ENCODE results near the gene SP110. TPM values are rescaled to one million over a fixed set of nuclear protein-coding genes. Genes with fewer than 3 reads are reported as not detected.

SP110 gene
- total RNA-seq, 1 donor from 2014 or later = 68.1 TPM

DNA sequence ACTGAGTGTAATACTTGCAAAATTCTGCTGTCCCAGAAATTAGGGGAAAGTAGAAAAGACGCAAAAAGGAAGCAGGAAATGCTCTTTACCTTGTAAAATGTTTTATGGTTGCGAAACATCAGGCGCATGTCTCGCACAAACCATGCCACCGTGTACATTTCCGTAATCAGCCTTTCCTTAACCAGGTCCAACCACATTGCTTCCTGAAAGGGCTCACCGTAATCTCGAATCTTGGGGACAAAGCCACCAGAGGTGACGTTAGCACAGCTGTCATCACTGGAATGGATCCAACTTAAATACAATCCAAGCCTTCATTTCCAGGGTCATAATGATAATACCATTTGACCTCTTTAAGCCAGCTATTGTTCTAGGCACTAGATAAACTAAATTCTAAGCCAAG lies 49.3 kb downstream of the SP110 start:
- peak; percentile 60 to 68 for ATAC-seq
- peaks cover 64% of the 10 kb centered on the region for H3K36me3 ChIP-seq

DNA sequence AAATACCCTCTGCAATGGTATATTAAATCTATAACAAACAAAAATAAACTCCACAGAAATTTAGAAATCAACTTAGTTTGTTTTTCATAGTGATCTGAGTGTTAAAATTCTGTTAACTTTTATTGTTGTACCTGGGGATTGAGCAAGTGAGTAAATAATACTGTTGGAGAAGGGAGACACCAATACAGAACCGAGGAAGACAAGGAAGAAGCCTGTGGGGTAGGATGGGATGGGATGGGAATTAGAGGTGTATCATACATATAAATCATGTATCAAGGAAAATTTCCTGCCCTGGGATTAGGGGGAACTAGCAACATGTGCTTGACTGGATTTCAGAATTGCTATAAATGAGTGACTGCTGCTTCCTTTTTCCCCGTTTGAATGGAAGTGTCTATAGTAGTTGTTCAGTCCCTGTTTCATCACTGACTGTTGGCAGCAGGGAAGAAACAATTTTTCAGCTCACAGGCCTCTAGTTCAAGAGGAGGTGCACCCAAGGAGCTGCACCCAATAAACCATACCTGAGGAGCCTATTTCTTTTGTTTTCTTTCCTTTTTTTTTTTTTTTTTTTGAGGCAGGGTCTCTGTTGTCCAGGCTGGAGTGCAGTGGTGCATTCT lies 53.1 kb downstream of the SP110 start:
- Histone ChIP-seq H3K27me3 (ENCODE audit: low read depth) (no peaks in the 10 kb centered on the region), H3K27ac (no peak overlapping the region), H3K9me3 (no peaks in the 10 kb centered on the region), H3K4me1 (peaks cover 10% of the 10 kb centered on the region), H3K36me3 (peaks cover 28% of the 10 kb centered on the region), H3K4me3 (no peak overlapping the region)
- no peak for ATAC-seq
- intact Hi-C loops (cut with DNase I) = no loop called here
- no peak for DNase-seq
- TF ChIP-seq, protein P1, sequence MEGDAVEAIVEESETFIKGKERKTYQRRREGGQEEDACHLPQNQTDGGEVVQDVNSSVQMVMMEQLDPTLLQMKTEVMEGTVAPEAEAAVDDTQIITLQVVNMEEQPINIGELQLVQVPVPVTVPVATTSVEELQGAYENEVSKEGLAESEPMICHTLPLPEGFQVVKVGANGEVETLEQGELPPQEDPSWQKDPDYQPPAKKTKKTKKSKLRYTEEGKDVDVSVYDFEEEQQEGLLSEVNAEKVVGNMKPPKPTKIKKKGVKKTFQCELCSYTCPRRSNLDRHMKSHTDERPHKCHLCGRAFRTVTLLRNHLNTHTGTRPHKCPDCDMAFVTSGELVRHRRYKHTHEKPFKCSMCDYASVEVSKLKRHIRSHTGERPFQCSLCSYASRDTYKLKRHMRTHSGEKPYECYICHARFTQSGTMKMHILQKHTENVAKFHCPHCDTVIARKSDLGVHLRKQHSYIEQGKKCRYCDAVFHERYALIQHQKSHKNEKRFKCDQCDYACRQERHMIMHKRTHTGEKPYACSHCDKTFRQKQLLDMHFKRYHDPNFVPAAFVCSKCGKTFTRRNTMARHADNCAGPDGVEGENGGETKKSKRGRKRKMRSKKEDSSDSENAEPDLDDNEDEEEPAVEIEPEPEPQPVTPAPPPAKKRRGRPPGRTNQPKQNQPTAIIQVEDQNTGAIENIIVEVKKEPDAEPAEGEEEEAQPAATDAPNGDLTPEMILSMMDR (IDR thresholded peaks at IDR 0.05) = no peak

More for the DNA sequence above, 49.3 kb downstream of the SP110 start:
- no peak overlapping the region for H3K27ac ChIP-seq
- intact Hi-C loops (cut with DNase I) = no loop called here
- H3K4me1 ChIP-seq = peaks cover 10% of the 10 kb centered on the region
- no peak for DNase-seq
- no peak overlapping the region for H3K4me3 ChIP-seq
- no peaks in the 10 kb centered on the region for H3K9me3 ChIP-seq
- TF ChIP-seq, protein P1 (IDR thresholded peaks at IDR 0.05) = no peak
- H3K27me3 ChIP-seq (ENCODE audit: low read depth) = no peaks in the 10 kb centered on the region

DNA sequence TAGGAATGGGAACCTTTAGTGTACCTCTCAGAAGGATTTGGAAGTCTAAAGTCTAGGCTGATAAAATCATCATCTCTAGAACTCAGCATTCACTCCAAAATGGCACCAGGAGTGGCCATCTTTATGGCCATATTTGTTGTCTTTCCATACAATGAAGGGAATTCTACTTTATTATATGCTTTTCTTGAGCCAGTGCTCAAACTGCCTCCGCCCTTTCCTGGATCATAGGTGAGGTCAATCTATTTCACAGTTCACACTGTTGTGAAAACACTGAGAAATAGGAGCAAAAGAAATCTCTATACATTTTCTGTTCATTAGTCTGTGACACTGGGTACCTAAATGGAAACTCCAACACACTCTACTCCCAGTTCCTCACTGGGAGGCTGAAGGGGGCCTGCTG lies 55.6 kb downstream of the SP110 start:
- intact Hi-C loops (cut with DNase I) = no loop called here
- ATAC-seq (no peak), DNase-seq (no peak)
- TF ChIP-seq, protein P1 (IDR thresholded peaks at IDR 0.05) = no peak
- H3K27ac ChIP-seq = no peak overlapping the region
- H3K4me3 ChIP-seq = no peak overlapping the region
- H3K4me1 ChIP-seq = no peaks in the 10 kb centered on the region
- no peaks in the 10 kb centered on the region for H3K9me3 ChIP-seq
- H3K27me3 ChIP-seq (ENCODE audit: low read depth) = no peaks in the 10 kb centered on the region
- H3K36me3 ChIP-seq = peaks cover 13% of the 10 kb centered on the region

DNA sequence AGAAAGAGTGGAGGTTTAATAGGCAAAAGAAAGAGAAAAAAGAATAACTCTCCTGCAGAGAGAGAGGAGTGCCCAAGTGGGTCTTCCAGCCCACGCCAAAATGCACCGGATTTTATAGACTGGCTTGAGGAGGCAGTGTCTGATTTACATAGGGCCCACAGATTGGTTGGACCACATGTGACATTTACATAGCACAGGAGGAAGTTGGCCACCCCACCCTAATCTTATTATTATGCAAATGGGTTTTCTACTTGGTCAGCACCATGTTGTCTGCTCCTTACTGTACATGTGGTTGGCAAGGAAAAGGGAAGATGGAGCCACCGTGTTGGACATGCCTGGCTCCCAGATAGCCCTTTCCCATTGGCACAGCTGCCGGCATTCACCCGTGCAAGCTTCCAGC lies 56.8 kb downstream of the SP110 start:
- Histone ChIP-seq H3K27me3 (ENCODE audit: low read depth) (no peaks in the 10 kb centered on the region), H3K36me3 (peaks cover 5% of the 10 kb centered on the region), H3K9me3 (no peaks in the 10 kb centered on the region), H3K4me3 (no peak overlapping the region), H3K4me1 (no peaks in the 10 kb centered on the region), H3K27ac (no peak overlapping the region)
- no peak for ATAC-seq
- TF ChIP-seq, protein P1 (IDR thresholded peaks at IDR 0.05) = no peak
- DNase-seq = no peak
- intact Hi-C loops (cut with DNase I) = no loop called here

DNA sequence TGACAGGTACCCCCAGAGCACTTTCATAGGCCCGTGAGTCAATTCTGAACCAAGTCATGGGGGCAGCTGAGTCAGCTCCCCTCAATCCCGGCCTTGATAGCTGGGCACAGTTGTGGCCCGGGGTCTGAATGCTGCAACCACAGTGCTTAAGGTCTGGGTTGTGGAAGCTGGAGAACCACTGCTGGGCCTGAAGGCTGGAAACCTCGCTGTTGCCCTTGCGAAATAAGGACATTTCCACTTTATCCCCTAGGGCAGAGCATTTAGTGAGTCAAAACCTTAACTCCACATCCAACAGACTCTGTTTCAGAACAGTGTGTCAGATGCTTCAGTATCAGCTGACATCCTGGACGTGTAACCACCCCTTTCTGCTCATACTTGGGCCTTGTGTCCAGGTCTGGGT lies 58.6 kb downstream of the SP110 start:
- TF ChIP-seq, protein P1 (IDR thresholded peaks at IDR 0.05) = no peak
- Histone ChIP-seq H3K9me3 (no peaks in the 10 kb centered on the region), H3K27me3 (ENCODE audit: low read depth) (no peaks in the 10 kb centered on the region), H3K4me3 (no peak overlapping the region), H3K27ac (no peak overlapping the region), H3K36me3 (no peaks in the 10 kb centered on the region), H3K4me1 (no peaks in the 10 kb centered on the region)
- intact Hi-C loops (cut with DNase I) = no loop called here
- DNase-seq = no peak
- no peak for ATAC-seq

Data from lower lobe of right lung (tissue), 2 donors.